Bone marrow (tissue), 2 donors: ENCODE measurements around the gene FLAD1.
A peak's percentile ranks its signal among the peaks of the same experiment; 100 is the strongest.

Experiments used
- DNase-seq, 2 donors: peaks; one replicate each; lab custom pipeline; 2025; lab: John Stamatoyannopoulos, UW

Gene FLAD1

GRCh38 chr1:154982897-154983648, at the start of gene FLAD1:
FLAD1 (plus strand) TSS chr1:154983344; CDS start chr1:154983695, 351 bp downstream.
- peak; percentile 66 to 99 for DNase-seq

- DNase-seq = no peak
These were observed 48.7 kb upstream of the FLAD1 start for GRCh38 chr1:154934358-154934948.

- no peak for DNase-seq
These were observed 47.2 kb upstream of the FLAD1 start for GRCh38 chr1:154935749-154936554.

GRCh38 chr1:154936555-154937084, 46.5 kb upstream of the FLAD1 start, which contains the start of gene PMVK:
PMVK (minus strand) TSS chr1:154936719; CDS start chr1:154936685, 34 bp downstream.
- DNase-seq = peak; percentile 91 to 99

- peak; percentile 76 to 99 for DNase-seq
These were observed 45.8 kb upstream of the FLAD1 start for GRCh38 chr1:154937085-154937987.

GRCh38 chr1:154937988-154938386, 45.2 kb upstream of the FLAD1 start:
- DNase-seq = no peak

- no peak for DNase-seq
These were observed 44.3 kb upstream of the FLAD1 start for GRCh38 chr1:154938604-154939399.

GRCh38 chr1:154940213-154940560, 43.0 kb upstream of the FLAD1 start:
- no peak for DNase-seq

GRCh38 chr1:154940651-154941194, 42.4 kb upstream of the FLAD1 start:
- no peak for DNase-seq

- DNase-seq = no peak
These were observed 41.7 kb upstream of the FLAD1 start for GRCh38 chr1:154941333-154942013.

GRCh38 chr1:154943649-154944400, 39.3 kb upstream of the FLAD1 start:
- peak; percentile 13 to 52 for DNase-seq

GRCh38 chr1:154944401-154945159, 38.6 kb upstream of the FLAD1 start:
- no peak for DNase-seq

- DNase-seq = no peak
These were observed 37.8 kb upstream of the FLAD1 start for GRCh38 chr1:154945160-154945961.

GRCh38 chr1:154945962-154946850, 36.9 kb upstream of the FLAD1 start:
- no peak for DNase-seq

- no peak for DNase-seq
These were observed 35.1 kb upstream of the FLAD1 start for GRCh38 chr1:154948079-154948478.

GRCh38 chr1:154951901-154952657, 31.1 kb upstream of the FLAD1 start:
- no peak for DNase-seq
